Effector CD4-positive, alpha-beta T cell (primary cell): Measurements from ENCODE around the gene CAMK4.
"Not testable (repeated sequence)": the region's sequence is repeated elsewhere in the genome, so short reads cannot be mapped to it uniquely, and the experiment has no call there.

Experiments
- DNase-seq: peaks from one replicate; pipeline ENCODE4 v3.0.0-alpha.2; 2020

Gene CAMK4

GRCh38 chr5:111386832-111387162 lies 162.6 kb downstream of the CAMK4 start:
- DNase-seq: no peak

- no peak for DNase-seq
Measured at GRCh38 chr5:111387361-111387760, 163.2 kb downstream of the CAMK4 start.

- DNase-seq: no peak
Measured at GRCh38 chr5:111389390-111390082, 165.4 kb downstream of the CAMK4 start.

GRCh38 chr5:111392181-111392580 lies 168.0 kb downstream of the CAMK4 start:
- no peak for DNase-seq

- no peak for DNase-seq
Measured at GRCh38 chr5:111394586-111394985, 170.4 kb downstream of the CAMK4 start.

GRCh38 chr5:111398013-111398412 lies 173.8 kb downstream of the CAMK4 start:
- no peak for DNase-seq

- DNase-seq: no peak
Measured at GRCh38 chr5:111399113-111399512, 174.9 kb downstream of the CAMK4 start.

GRCh38 chr5:111401906-111402305 lies 177.7 kb downstream of the CAMK4 start:
- no peak for DNase-seq

- no peak for DNase-seq
Measured at GRCh38 chr5:111404270-111404769, 180.1 kb downstream of the CAMK4 start.

GRCh38 chr5:111407562-111407961 lies 183.4 kb downstream of the CAMK4 start:
- no peak for DNase-seq

- no peak for DNase-seq
Measured at GRCh38 chr5:111408817-111409216, 184.6 kb downstream of the CAMK4 start.

- not testable (repeated sequence) for DNase-seq
Measured at GRCh38 chr5:111409266-111409665, 185.1 kb downstream of the CAMK4 start.

GRCh38 chr5:111410067-111410466 lies 185.9 kb downstream of the CAMK4 start:
- not testable (repeated sequence) for DNase-seq

GRCh38 chr5:111411301-111411700 lies 187.1 kb downstream of the CAMK4 start:
- no peak for DNase-seq

GRCh38 chr5:111412593-111412992 lies 188.4 kb downstream of the CAMK4 start:
- no peak for DNase-seq

GRCh38 chr5:111415053-111415452 lies 190.9 kb downstream of the CAMK4 start:
- DNase-seq: no peak

- no peak for DNase-seq
Measured at GRCh38 chr5:111422245-111422644, 198.1 kb downstream of the CAMK4 start.

- DNase-seq: no peak
Measured at GRCh38 chr5:111422747-111423720, 198.8 kb downstream of the CAMK4 start.

GRCh38 chr5:111425205-111425604 lies 201.0 kb downstream of the CAMK4 start:
- DNase-seq: no peak

- DNase-seq: no peak
Measured at GRCh38 chr5:111427762-111428161, 203.6 kb downstream of the CAMK4 start.

GRCh38 chr5:111432883-111433536 lies 208.8 kb downstream of the CAMK4 start:
- no peak for DNase-seq

- DNase-seq: no peak
Measured at GRCh38 chr5:111434800-111435199, 210.6 kb downstream of the CAMK4 start.

- no peak for DNase-seq
Measured at GRCh38 chr5:111439473-111440075, 215.4 kb downstream of the CAMK4 start.
